ENCODE measurements around the gene GALR2. TPM values are rescaled to one million over a fixed set of nuclear protein-coding genes. Genes with fewer than 3 reads are reported as not detected.

Gene GALR2, protein sequence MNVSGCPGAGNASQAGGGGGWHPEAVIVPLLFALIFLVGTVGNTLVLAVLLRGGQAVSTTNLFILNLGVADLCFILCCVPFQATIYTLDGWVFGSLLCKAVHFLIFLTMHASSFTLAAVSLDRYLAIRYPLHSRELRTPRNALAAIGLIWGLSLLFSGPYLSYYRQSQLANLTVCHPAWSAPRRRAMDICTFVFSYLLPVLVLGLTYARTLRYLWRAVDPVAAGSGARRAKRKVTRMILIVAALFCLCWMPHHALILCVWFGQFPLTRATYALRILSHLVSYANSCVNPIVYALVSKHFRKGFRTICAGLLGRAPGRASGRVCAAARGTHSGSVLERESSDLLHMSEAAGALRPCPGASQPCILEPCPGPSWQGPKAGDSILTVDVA
- total RNA-seq: under 0.01 TPM in 1 of 2 replicates, not detected in the other

GRCh38 chr17:76074390-76075363 lies at the start of gene GALR2:
TSS of gene GALR2 (plus strand) at chr17:76074781. CDS start at chr17:76074884, 103 bp downstream.
- H3K4me3 ChIP-seq (ENCODE audit: low read depth, low read length): peak within 1 kb of the TSS; percentile 25
- TF ChIP-seq, protein P1, sequence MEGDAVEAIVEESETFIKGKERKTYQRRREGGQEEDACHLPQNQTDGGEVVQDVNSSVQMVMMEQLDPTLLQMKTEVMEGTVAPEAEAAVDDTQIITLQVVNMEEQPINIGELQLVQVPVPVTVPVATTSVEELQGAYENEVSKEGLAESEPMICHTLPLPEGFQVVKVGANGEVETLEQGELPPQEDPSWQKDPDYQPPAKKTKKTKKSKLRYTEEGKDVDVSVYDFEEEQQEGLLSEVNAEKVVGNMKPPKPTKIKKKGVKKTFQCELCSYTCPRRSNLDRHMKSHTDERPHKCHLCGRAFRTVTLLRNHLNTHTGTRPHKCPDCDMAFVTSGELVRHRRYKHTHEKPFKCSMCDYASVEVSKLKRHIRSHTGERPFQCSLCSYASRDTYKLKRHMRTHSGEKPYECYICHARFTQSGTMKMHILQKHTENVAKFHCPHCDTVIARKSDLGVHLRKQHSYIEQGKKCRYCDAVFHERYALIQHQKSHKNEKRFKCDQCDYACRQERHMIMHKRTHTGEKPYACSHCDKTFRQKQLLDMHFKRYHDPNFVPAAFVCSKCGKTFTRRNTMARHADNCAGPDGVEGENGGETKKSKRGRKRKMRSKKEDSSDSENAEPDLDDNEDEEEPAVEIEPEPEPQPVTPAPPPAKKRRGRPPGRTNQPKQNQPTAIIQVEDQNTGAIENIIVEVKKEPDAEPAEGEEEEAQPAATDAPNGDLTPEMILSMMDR (IDR thresholded peaks at IDR 0.05; ENCODE audit: insufficient read depth, low read depth, low read length): no peak

DNA sequence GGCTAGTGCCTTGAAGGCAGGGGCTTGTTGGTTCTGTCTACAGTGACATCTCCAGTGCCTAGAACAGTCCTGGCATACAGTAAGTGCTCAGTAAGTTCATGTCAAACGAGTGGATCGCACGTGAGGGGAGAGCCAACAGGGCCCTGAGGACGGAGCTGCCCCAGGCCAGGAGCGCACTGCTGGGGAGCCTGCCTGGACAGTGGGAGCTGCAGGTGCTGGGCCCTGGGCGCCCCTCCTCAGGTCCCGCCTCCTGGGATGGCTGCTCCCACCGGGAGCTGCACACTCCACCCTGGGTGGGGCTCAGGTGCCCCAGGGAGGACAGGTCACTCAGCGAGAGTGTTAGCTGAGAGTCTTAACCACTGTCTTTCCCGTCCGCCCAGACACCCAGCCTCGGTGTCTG lies 49.3 kb upstream of the GALR2 start:
- TF ChIP-seq, protein P1 (IDR thresholded peaks at IDR 0.05; ENCODE audit: insufficient read depth, low read depth, low read length): no peak
- DNase-seq (ENCODE audit: low read depth): no peak
- H3K4me3 ChIP-seq (ENCODE audit: low read depth, low read length): no peak overlapping the region

More at GRCh38 chr17:76074390-76075363, at the start of gene GALR2:
- DNase-seq (ENCODE audit: low read depth): no peak

DNA sequence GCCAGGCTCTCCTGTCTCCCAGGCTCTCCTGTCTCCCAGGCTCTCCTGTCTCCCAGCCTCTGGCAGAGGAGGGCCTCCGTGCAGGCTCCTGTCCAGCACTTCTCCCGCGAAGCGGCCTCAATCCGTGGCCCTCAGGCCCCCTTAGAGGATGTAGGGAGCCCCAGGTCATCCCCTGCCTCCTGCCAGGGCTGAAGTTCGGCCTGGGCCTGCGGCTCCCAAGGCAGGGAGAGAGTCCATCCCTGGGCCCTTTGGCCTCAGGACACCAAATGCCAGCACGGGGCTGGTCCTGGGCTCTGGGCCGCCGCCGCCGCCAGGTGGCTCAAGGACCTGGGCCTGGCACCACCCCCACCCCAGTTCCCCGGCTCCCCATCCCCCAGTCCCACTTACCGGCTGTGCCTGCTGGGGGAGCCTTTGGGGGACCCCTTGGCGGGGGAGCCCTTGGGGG lies 47.8 kb upstream of the GALR2 start:
- no peak for DNase-seq (ENCODE audit: low read depth)
- H3K4me3 ChIP-seq (ENCODE audit: low read depth, low read length): no peak overlapping the region
- TF ChIP-seq, protein P1 (IDR thresholded peaks at IDR 0.05; ENCODE audit: insufficient read depth, low read depth, low read length): no peak

DNA sequence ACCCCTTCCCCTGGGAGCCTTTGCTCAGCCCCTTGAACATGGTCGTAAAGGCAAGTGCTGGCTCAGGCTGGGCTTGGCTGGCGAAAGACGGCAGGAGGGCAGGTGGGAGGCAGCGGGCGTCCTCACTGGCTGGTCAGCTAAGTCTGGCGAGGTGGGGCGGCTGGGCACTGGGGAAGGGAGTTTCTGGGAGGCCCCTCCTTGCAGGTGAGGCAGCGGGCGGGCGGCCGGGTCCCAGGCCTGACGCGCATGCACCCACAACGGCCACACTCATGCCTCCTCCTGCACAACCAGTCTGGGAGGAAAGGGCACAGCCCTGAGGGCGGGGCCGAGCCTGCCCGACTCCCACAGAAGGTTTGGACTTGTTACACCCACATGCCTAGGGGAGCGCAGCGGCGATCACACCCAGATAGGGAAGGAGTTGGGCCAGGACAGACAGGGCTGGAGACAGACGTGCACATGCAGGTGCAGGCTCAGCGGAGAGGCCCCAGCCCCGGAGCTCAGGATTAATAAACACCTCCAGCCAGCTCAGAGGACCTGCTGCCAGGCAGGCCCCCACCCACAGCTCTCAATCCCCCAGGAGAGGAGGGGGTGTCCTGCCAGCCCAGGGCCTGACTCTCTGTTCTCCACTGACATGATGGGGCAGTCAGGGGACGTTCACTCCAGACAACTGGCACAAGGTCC lies 47.3 kb upstream of the GALR2 start, which contains the start of gene EVPL:
Gene EVPL (minus strand): TSS at position 148 of the 681 bp plus-strand sequence. CDS start 108 bp downstream, at position 40.
- TF ChIP-seq, protein P1 (IDR thresholded peaks at IDR 0.05; ENCODE audit: insufficient read depth, low read depth, low read length): no peak
- DNase-seq (ENCODE audit: low read depth): no peak
- H3K4me3 ChIP-seq (ENCODE audit: low read depth, low read length): no peak within 1 kb of the TSS

- no peak for DNase-seq (ENCODE audit: low read depth)
- TF ChIP-seq, protein P1 (IDR thresholded peaks at IDR 0.05; ENCODE audit: insufficient read depth, low read depth, low read length): no peak
- no peak overlapping the region for H3K4me3 ChIP-seq (ENCODE audit: low read depth, low read length)
These were observed 42.4 kb upstream of the GALR2 start for GRCh38 chr17:76032073-76032779.

- TF ChIP-seq, protein P1 (IDR thresholded peaks at IDR 0.05; ENCODE audit: insufficient read depth, low read depth, low read length): no peak
- no peak overlapping the region for H3K4me3 ChIP-seq (ENCODE audit: low read depth, low read length)
- DNase-seq (ENCODE audit: low read depth): no peak
These were observed 41.8 kb upstream of the GALR2 start for GRCh38 chr17:76032780-76033108.

Measured in fibroblast of villous mesenchyme (primary cell).